Epithelial cell of proximal tubule (primary cell): ENCODE results near the gene MYO5B. TPM values are rescaled to one million over a fixed set of nuclear protein-coding genes. Genes with fewer than 3 reads are reported as not detected.

Experiments used
- DNase-seq: peaks from one replicate; pipeline ENCODE4 v3.0.0-alpha.2; 2011; ENCODE audit warnings: low read depth
- H3K4me3 ChIP-seq: 2 replicates; pipeline ENCODE4 v1.5.1; 2011; ENCODE audit warnings: low read depth, mild to moderate bottlenecking, low read length
- CTCF ChIP-seq: conservative IDR thresholded peaks from 2 replicates; pipeline ENCODE4 v1.5.1; 2012; ENCODE audit warnings: low read depth, mild to moderate bottlenecking, low read length
- total RNA-seq: library from RNA; depleted of rRNA; stranded (reverse); fragments of >200 nt; gene quantifications from 2 replicates; pipeline ENCODE4 v1.2.3, GENCODE V29; 2015

Gene MYO5B
- total RNA-seq, 1 donor from 2014 or later = 48.4 TPM

- no peak for TF ChIP-seq CTCF
- H3K4me3 ChIP-seq = no peak overlapping the region
These were observed 319.2 kb downstream of the MYO5B start for GRCh38 chr18:49875783-49876182.

GRCh38 chr18:49875155-49875554 is 319.8 kb downstream of the MYO5B start:
- H3K4me3 ChIP-seq = no peak overlapping the region
- no peak for TF ChIP-seq CTCF
- DNase-seq = no peak

More at GRCh38 chr18:49875783-49876182, 319.2 kb downstream of the MYO5B start:
- no peak for DNase-seq

GRCh38 chr18:49874238-49874637 is 320.7 kb downstream of the MYO5B start:
- no peak overlapping the region for H3K4me3 ChIP-seq
- DNase-seq = no peak
- TF ChIP-seq CTCF = no peak

- no peak for DNase-seq
- TF ChIP-seq CTCF = no peak
- H3K4me3 ChIP-seq = no peak overlapping the region
These were observed 325.6 kb downstream of the MYO5B start for GRCh38 chr18:49869354-49869753.

- H3K4me3 ChIP-seq = no peak overlapping the region
- no peak for DNase-seq
- no peak for TF ChIP-seq CTCF
These were observed 328.3 kb downstream of the MYO5B start for GRCh38 chr18:49866680-49867079.

GRCh38 chr18:49865401-49865800 is 329.5 kb downstream of the MYO5B start:
- no peak overlapping the region for H3K4me3 ChIP-seq
- TF ChIP-seq CTCF = no peak
- DNase-seq = no peak

GRCh38 chr18:49863769-49864621 is 331.0 kb downstream of the MYO5B start:
- TF ChIP-seq CTCF = no peak
- no peak for DNase-seq
- H3K4me3 ChIP-seq = no peak overlapping the region
